Activated T-cell treated with anti-CD3 and anti-CD28 coated beads for 24 hours (primary cell): Measurements from ENCODE around the gene ATOSB.

Source experiments
- DNase-seq: peaks from one replicate; pipeline ENCODE4 v3.0.0-alpha.2; 2020; ENCODE audit warnings: low read depth

Gene ATOSB

DNA sequence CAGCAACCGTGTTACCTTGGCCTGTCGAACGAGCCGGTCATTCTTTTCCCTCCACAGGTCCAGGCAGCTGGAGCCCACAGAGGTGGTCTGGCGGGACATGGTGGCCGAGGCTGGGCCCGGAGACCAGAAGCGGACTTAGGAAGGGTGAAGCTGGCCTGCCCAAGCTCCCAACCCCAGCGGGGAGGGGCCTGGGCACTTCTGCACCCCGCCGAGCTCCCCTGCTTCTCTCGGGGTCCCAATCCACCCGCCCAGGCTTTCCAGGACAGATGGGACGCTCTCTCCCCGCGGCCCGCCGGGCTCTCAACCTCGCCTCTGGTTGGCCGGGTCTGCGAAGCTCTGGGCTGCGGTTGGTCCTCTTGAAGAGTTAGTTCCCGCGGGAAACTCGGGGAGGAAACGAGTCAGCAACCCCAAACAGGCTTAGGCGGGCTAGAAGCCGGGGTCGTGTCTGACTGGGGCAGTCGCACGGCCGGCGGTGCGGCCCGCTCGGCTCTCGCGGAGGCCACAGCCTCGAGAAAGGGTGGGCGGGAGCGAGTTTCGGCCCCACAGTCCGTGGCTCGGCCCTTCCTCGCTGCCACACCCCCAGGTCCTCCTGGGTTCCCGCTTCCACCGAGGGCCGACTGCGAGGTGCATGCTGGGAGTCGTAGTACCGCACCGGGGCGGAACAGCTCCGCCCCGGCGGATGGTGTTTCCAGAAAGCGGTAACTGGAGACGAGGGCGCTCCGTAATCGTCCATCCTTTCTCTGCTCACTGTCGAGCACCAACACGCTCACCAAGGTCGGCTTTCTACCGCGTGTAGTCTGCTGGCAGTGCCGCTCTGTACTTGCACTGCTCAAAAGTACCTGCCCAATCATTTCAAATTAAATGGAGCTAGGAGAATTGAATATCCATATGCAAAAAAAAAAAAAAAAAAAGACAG lies 36.0 kb downstream of the ATOSB start, which contains the start of gene FANCG:
Gene FANCG (minus strand): TSS at position 517 of the 916 bp plus-strand sequence. CDS start 418 bp downstream, at position 99.
- DNase-seq = peak; percentile 80

DNA sequence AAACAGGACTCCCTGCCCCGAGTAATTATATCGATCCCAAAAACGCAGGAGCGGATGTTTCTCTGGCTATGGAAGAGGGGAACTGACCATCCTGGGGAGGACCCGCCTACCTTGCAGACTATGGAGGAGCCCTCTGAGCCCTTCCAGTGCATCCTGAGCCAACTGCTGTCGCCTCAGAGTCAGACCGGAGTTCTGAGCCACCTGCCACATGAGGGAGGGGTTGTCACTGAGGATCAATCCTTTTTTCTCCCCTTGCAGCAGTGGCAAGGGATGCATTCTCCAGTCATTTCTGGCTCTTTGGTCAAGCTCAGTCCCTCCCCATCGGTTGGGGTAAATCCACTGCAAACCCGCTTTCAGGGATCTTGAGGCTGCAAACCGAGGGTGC lies 36.6 kb downstream of the ATOSB start:
- DNase-seq = no peak

- no peak for DNase-seq
These were observed 37.6 kb downstream of the ATOSB start for GRCh38 chr9:35078066-35078465.

GRCh38 chr9:35076848-35077247 lies 38.8 kb downstream of the ATOSB start:
- DNase-seq = no peak

DNA sequence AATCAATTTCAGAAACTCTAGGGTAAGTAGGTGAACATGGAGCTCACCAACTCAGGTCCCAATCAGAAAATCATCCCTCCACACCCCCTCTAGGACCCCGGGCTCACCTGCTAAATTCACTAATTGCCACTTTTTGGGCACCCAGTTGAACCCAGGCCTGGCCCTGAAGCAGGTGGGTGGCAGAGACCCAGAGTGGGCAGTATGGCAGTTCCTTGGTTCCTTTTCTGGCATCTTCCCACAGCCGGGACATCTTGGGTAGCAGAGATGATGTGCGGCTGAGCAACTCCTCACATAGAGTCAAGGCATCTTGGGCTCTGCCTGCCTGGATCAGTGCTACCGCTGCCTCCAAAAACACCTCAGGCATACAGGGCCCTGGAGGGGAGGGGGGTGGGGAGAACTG lies 40.3 kb downstream of the ATOSB start:
- no peak for DNase-seq

GRCh38 chr9:35074791-35075190 lies 40.9 kb downstream of the ATOSB start:
- no peak for DNase-seq

GRCh38 chr9:35074141-35074540 lies 41.5 kb downstream of the ATOSB start:
- DNase-seq = no peak

DNA sequence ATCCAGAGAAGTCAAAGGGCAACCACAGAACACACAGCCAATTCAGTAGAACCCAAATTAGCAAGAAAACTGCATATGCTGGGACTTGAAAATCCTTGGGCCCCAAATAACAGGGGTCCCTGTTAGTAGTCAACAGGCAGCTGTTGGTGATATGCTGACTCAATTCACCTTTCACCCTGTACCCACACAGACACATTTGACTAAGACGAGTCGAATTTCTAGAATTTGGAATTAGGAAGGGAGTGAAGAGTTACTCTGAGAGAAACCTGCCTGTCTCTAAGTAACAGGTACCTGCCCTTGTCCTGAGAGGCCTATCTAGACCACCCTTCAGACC lies 42.4 kb downstream of the ATOSB start:
- DNase-seq = no peak

DNA sequence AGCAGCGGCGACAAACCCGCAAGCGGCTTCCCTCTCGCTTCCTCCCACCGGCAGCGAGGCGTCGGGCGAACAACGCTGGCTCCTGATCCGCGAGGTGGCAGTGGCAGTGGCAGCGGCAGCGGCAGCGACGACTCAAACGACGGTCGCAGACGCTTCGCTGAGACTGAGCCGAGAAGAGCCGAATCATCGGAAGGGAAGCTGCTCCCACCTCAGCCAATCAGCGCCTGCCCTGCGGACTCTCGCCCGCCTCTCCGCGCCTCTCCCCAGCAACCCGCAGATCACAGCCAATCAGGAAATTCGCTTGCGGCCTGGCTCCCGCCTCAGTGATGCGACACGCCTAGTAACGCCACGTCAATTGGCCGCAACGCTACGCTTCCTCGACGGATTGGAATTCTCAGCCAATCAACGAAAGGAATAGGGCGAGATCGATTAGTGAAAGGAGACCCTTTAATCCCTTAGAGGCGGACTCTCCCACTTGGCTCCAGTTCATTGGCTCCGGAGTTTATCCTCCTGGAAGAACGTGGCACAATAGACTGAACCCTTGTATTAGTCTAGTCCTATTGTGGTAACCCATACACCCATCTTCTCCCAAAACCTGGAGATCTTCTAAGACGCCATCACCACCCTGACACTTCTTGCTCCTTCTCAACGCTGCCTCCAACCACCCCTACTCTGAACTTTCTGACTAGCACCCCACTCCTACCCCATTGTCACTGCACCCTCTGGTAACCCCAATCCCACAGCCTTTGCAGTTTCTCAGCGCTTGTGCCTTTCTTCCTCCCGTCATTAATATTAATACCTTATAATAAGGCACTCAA lies 43.0 kb downstream of the ATOSB start, which contains the start of gene VCP:
Gene VCP (minus strand): TSS at position 165 of the 818 bp plus-strand sequence. CDS start 272 bp downstream, outside the sequence.
- peak; percentile 98 for DNase-seq

DNA sequence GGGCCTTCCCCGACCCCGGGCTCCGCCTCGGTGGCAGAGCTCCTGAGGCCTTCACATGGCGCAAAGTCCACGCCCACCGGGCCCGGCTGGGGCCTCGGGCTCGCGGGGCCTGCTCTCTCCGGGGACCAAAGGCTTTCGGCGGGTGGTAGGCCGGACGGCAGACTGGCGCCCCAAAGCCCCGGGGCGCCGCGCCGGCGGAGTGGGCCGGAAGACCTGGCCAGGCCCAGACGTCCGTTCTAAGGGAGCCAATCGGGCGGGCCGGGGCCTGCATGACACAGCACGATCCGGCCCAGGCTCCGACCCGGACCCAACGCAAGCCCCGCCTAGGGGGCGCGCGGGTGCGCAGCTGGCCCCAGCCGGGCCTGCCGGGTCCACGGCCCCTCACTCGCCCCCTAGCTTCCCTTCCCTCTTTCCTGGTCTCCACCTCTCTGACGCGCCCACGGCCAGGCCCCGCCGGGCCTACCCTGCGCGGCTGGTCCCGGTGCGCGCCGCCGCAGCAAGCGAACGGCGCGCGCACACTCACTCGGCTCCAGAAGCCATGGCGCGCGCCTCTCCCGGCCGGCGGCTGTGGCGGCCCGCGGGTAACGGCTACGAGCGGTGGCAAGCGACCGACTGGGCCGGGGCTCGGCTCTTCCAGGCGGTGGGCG lies 43.7 kb downstream of the ATOSB start:
- peak; percentile 66 for DNase-seq

DNA sequence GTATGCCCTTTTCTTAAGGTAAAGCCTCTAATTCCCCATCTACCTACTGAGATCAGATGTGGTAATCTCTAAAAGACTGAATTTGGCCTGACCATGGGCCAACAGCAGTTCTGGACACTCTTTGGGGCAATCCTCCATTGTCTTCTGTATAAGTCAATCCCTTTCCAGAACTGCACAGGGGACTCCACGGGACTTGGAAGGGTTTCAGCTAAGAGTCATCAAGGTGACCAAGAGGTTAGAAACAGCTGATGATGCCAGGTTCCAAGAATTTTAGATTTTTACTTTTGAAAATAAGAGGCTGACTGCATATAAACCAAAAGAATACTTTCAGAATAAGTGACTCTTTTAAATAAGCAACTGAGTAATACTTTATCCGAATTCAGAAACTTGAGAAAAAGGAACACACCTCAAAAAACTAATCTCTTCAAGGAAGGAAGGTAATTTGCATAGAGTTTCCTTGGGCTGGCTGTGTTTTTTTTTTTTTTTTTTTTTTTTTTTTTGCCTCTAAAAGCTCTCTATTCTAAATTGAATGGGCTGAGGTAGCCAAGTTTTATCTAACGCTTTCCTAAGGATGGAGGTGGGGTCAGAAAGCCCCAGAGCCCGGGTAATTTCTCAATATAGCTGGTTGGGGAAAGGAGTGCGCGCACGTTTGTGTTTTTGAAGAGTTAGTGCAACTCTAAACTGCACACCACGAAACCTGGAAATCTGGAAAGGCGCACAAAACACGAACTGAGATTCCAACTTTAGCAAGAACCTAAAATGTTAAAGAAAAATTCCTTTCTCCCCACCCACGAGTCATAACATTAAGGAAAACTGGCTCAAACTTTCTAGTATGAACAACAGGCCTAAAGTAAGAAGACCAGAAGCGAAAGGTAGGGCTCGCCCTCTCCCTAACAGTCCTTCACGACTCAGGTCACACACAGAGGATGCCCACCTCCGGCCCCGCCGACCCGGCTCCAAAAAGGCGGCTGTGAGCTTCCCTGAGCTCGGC lies 44.5 kb downstream of the ATOSB start:
- DNase-seq = no peak

- DNase-seq = no peak
These were observed 46.6 kb downstream of the ATOSB start for GRCh38 chr9:35069020-35069419.

DNA sequence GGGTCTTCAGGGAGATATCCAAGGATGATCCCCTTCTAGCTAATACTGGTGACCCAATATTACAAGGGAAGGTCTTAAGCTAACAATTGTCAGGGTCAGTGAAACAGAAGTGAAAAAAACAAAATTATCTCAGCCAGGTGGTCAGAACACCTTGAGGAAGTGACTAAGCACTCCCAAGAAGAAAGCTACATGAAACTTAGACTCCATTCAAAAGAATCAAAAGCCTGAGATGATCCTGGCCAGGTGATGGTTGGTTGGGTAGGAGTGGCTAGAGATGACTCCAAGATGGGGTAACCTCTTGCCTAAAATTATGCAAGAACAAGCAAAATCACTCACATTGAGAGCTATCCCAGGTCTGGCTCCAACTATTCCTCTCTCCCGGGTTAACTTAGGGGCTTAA lies 48.6 kb downstream of the ATOSB start:
- no peak for DNase-seq

- DNase-seq = no peak
These were observed 55.0 kb downstream of the ATOSB start for GRCh38 chr9:35060548-35061207.

GRCh38 chr9:35059438-35059837 lies 56.2 kb downstream of the ATOSB start:
- DNase-seq = no peak

DNA sequence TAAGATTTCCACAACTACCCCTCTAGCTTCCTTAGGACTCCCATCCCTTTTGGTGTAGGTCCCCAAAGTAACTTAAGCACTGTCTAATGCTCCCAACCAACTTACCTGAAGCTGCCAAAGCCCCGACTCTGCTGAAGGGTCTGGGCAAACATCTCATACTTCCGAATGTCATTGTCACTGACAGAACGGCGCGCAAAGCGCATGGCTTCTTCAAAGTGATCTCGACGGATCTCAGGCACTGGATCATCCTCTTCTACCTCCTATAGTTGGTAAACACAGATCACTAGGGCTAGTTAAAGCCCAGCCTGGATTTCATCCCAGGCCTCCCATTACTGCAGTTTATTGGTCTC lies 58.4 kb downstream of the ATOSB start:
- DNase-seq = no peak

- no peak for DNase-seq
These were observed 58.9 kb downstream of the ATOSB start for GRCh38 chr9:35056571-35057270.

- DNase-seq = no peak
These were observed 60.6 kb downstream of the ATOSB start for GRCh38 chr9:35054871-35055644.

- no peak for DNase-seq
These were observed 61.4 kb downstream of the ATOSB start for GRCh38 chr9:35054185-35054835.
